Measurements from ENCODE around the gene PRDM5.

PRDM5 gene

GRCh38 chr4:120716346-120716745 is 206.2 kb downstream of the PRDM5 start:
- in situ Hi-C loops (cut with MboI; ENCODE audit: low sequenced_read_pairs): no loop called here

DNA sequence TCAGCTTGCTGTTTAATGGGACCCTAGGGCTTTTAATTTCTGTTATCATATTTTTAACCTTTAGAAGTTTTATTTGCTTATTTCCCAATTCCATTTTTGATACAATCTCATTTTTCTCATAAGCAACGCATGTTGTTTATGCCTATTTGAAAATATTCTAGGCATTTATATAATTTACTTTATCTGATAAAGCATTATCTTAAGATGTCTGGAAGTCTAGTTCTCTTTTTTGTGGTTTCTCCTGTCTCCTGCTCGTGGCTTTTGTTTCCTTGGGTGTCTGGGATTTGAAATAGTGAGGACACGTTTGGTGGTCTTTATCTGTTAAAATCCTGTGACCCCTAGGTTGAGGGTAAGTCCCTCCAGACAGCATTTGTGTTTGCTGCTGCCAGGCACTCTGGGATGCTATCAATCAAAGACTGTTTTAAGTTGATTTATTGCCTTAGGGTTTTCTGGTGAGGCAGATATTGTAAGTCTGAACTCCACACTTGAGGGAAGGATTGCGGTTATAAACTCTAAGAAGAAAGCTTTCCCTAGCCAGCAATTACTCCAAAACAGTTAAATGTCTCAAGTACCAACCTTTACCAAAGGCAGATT is 208.0 kb downstream of the PRDM5 start:
- in situ Hi-C loops (cut with MboI; ENCODE audit: low sequenced_read_pairs): no loop called here

DNA sequence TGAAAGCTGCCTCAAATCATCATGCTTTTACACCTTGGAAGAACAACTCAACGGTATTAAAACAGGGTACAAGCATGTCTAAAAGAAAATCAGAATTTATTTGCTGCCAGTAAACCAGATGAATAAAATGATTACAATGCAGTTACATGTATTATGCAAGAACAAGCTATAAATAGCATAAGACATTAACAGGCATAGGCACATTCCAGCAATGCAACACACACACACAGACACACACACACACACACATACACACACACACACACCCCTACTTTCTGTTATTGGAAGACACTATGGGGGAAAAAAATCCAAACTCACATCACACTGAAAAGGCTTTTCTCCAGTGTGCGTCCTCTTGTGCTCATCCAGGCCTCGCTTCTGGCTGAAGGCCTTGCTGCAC is 212.5 kb downstream of the PRDM5 start:
- in situ Hi-C loops (cut with MboI; ENCODE audit: low sequenced_read_pairs): no loop called here

DNA sequence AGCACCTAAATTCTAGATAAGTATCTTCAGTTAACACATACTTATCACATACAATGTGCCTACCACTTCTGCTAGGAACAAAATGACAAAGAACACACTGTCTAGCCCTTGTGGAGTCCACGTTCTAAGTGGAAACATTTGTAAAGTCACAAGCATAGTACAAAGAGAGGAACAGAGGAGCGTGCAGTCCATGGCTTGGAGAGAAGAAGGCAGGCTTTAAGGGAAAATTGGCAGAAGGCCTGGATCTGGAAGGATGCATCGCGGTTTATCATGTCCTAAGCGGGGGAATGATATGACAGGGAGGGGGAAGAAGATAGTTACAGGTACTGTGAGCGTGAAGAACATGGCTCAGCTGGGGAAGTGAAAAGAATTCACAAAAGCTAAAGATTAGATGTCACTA is 218.0 kb downstream of the PRDM5 start:
- in situ Hi-C loops (cut with MboI; ENCODE audit: low sequenced_read_pairs): no loop called here

- in situ Hi-C loops (cut with MboI; ENCODE audit: low sequenced_read_pairs): no loop called here
These were observed 218.6 kb downstream of the PRDM5 start for GRCh38 chr4:120703908-120704307.

- in situ Hi-C loops (cut with MboI; ENCODE audit: low sequenced_read_pairs): no loop called here
These were observed 223.2 kb downstream of the PRDM5 start for GRCh38 chr4:120699354-120699753.

- in situ Hi-C loops (cut with MboI; ENCODE audit: low sequenced_read_pairs): no loop called here
These were observed 227.6 kb downstream of the PRDM5 start for GRCh38 chr4:120694973-120695372.

DNA sequence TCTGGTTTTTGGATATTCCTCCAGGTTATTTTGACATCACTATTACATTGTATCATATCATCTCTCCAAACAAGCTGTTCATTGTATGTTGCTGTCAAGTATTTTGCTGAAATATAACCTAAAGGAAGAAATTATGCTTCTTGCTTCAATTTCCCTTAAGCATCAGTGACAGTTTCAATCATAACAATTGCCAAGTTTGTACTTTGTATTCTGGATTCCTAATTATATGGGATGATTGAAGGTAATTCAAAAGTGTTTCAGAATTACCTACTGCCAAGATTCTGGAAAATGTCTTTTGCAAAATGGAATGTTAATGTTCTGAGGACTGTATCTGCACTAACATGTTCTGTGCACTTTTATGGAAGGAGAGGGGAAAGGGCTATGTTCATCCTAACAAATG is 228.7 kb downstream of the PRDM5 start:
- in situ Hi-C loops (cut with MboI; ENCODE audit: low sequenced_read_pairs): no loop called here

GRCh38 chr4:120692964-120693363 is 229.6 kb downstream of the PRDM5 start:
- in situ Hi-C loops (cut with MboI; ENCODE audit: low sequenced_read_pairs): no loop called here

- in situ Hi-C loops (cut with MboI; ENCODE audit: low sequenced_read_pairs): no loop called here
These were observed 231.0 kb downstream of the PRDM5 start for GRCh38 chr4:120691536-120691935.

DNA sequence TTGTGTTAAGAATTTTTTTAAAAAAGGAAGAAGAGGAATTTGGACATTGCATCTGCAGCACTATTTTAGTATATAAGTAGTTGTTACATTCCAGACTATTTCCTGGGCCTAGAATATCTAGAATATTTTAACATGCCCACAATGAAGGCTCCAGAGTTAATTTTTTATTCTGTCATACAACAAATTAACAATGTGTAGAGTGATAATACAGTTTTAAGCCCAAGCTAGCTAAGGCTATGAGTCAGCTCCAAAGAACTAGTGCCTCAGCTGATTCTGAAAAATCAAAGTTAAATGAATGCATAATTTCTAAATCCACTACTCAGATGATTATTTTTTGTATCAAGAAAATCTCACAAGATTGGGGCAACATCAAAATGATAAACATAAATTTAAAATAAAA is 231.4 kb downstream of the PRDM5 start:
- in situ Hi-C loops (cut with MboI; ENCODE audit: low sequenced_read_pairs): no loop called here

GRCh38 chr4:120688791-120689190 is 233.7 kb downstream of the PRDM5 start:
- in situ Hi-C loops (cut with MboI; ENCODE audit: low sequenced_read_pairs): no loop called here

DNA sequence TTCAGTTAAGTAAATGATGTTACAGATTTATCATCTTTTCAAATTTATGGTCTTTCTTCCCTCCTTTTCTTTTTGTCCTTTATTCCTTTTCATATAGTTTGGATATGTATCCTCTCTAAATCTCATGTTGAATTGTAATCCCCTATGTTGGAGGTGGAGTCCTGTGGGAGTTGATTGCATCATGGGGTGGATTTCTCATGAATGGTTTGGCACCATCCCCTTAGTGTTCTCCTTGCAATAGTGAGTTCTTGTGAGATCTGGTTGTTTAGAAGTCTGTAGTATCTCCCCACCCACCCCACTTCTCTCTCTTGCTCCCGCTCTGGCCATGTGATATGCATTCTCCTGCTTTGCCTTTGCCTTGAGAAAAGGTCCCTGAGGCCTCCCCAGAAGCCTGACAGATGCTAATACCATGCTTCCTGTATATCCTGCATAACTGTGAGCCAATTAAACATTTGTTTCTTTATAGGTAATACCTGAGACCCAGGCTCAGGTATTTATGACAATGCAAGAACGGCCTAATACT is 236.7 kb downstream of the PRDM5 start:
- in situ Hi-C loops (cut with MboI; ENCODE audit: low sequenced_read_pairs): no loop called here

GRCh38 chr4:120683897-120684540 is 238.5 kb downstream of the PRDM5 start:
- in situ Hi-C loops (cut with MboI; ENCODE audit: low sequenced_read_pairs): no loop called here

- in situ Hi-C loops (cut with MboI; ENCODE audit: low sequenced_read_pairs): no loop called here
These were observed 239.5 kb downstream of the PRDM5 start for GRCh38 chr4:120682981-120683380.

DNA sequence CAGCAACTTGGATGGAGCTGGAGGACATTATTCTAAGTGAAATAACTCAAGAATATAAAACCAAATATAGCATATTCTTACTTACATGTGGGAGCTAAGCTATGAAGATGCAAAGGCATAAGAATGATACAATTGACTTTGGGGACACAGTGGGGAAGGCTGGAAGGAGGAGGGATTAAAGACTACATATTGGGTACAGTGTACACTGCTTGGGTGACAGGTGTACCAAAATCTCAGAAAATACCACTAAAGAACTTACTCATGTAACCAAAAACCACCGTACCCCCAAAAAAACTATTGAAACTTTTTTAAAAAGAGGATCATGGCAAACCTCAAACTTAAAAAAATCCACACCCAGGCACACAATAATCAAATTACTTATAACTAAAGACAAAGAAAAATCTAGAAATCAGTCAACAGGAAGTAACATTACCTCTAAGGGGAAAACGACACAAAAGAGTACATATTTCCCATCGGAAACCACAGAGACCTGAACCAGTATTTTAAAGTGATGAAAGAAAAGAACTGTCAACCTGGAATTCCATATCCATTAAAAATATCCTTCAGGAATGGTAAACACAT is 241.8 kb downstream of the PRDM5 start:
- in situ Hi-C loops (cut with MboI; ENCODE audit: low sequenced_read_pairs): no loop called here

DNA sequence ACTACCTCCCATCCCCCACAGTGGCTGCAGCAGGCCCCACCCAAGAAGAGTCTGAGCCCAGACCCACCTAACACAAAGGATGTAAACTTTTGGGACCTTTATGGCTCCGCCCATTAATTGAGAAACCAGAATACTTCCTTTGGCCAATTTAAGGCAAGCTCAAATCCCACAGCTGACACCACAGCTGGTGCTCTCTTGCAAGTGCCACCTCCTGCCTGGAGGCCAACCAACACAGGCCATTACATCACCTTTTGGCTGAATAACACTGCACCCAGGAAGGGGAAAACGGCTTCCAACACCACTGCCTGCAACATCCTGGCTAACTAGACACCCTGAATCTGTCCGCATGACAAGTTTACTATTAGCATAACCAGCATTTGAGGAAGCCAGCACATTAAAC is 248.8 kb downstream of the PRDM5 start:
- in situ Hi-C loops (cut with MboI; ENCODE audit: low sequenced_read_pairs): no loop called here

- in situ Hi-C loops (cut with MboI; ENCODE audit: low sequenced_read_pairs): no loop called here
These were observed 249.9 kb downstream of the PRDM5 start for GRCh38 chr4:120672558-120673147.

DNA sequence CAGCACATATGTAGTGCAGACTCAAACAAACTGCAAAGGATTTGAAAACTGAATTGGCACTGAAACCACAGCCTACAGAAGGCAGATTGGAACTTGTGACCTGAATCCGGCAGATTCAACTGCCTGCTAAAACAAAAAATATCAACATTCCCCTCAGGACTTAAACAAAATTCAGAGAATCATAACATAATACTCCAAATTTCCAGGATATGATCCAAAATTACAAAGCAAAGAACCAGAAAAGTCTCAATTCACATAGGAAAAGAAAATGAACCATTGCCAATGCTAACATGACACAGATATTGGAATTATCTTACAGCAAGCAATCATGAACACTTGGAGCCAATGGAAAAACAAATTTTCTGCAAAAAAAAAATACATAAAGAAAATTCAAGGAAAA is 250.4 kb downstream of the PRDM5 start:
- in situ Hi-C loops (cut with MboI; ENCODE audit: low sequenced_read_pairs): no loop called here

DNA sequence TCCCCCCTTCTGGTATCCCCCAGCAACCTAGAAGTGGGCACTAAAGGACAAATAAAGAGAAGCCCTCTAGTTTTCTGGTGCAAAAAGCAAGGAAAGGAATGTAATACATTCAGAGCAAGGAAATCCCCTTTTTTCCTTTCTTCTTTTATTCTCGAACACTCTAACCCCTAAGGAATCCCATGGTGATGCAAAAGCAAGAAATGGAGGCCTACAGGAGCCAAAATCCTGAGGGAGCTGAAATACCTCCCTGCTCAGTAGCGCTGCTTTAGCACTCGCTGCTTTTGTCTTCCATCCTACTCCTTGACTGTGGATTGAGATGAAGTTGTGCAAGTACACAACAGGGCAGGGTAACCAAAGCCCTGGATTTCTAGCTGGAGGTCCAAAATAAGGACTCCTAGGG is 251.0 kb downstream of the PRDM5 start:
- in situ Hi-C loops (cut with MboI; ENCODE audit: low sequenced_read_pairs): no loop called here

DNA sequence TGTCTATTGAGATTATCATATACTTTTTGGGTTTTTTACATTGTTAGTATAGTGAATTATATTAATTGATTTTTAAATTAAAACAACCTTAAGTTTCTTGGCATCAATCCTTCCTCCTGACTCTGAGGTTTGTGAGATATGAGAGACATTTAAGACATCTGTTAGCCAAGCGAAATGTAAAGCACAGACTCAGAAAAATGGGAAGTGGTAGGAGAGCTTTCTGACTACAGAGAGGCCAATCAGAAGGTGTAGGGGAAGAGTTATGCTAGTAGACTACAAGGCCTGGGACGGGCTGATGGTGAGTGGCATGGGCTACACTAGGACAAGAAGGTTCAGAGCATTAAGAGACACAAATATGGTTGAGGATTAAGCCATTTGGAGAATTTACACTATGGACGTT is 255.4 kb downstream of the PRDM5 start:
- in situ Hi-C loops (cut with MboI; ENCODE audit: low sequenced_read_pairs): no loop called here

GRCh38 chr4:120664851-120665250 is 257.7 kb downstream of the PRDM5 start:
- in situ Hi-C loops (cut with MboI; ENCODE audit: low sequenced_read_pairs): no loop called here

All from HL-60/S4 treated with retinoic acid at 250 ng/mL for 4 days and 3 days (cell line).